NCI-H2107 treated with DMSO at 0.1 percent for 48 hours (cell line): ENCODE data around the gene TLCD1.
"Not testable (repeated sequence)": the region's sequence is repeated elsewhere in the genome, so short reads cannot be mapped to it uniquely, and the experiment has no call there.

Experiments used
- DNase-seq: peaks from one replicate; lab custom pipeline; 2025; ENCODE audit not compliant: unreplicated experiment; lab: John Stamatoyannopoulos, UW

TLCD1 gene

GRCh38 chr17:28747051-28747691 is 21.1 kb upstream of the TLCD1 start:
- DNase-seq, result no peak

DNA sequence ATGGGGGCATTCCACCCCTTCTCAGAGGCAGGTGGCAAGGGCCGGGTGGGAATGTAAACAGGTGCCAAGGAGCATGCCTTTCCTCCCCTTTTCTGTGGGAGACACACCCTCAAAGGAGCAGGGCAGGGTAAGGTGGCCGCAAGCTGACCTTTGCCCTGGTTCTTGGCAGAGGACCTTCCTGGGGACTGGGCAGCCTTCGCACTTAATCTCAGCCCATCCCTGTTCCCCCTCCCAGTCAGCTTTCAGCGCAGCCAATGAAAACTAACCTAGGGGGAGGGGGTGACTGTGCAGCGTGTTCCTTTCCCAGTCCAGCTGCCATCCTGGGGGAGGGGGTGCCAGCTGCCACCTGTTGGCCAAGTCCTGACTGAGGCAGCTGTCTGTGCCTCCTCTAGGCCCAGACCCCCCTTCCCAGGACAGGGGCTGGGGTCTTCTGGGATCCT is 20.6 kb upstream of the TLCD1 start:
- peak; percentile 56 for DNase-seq

DNA sequence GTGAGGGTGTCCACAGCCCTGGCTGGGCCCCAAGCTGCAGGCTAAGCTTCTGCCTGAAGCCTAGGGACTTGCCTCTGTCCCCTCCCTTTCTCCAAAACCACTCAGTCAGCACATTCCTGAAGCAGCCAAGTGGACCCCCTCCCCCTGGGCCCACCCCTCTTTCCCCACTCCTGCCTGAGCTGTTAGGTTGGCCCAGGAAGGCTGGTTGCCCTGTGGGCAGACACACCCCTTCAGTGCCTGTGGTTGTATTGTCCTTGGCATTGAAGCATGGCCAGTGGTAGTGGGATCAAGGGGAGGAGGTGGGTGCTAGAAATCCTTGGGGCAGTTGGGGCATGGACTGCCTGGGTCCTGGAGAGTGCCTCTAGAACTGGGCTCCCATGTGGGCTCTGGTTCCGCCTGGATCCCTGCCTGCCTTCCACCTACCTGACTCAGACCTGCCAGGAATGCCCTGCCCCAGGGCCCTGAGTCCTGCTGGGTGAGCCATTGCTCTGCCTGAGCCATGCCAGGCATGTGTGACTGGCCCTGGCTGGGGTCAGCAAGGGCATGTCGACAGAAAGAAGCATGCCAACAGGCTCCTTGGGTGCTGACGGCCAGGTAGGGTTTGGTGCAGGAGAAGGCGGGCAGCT is 19.9 kb upstream of the TLCD1 start:
- no peak for DNase-seq

GRCh38 chr17:28744972-28745785 is 19.1 kb upstream of the TLCD1 start:
- peak; percentile 24 for DNase-seq

GRCh38 chr17:28744104-28744971 is 18.3 kb upstream of the TLCD1 start:
- no peak for DNase-seq

DNA sequence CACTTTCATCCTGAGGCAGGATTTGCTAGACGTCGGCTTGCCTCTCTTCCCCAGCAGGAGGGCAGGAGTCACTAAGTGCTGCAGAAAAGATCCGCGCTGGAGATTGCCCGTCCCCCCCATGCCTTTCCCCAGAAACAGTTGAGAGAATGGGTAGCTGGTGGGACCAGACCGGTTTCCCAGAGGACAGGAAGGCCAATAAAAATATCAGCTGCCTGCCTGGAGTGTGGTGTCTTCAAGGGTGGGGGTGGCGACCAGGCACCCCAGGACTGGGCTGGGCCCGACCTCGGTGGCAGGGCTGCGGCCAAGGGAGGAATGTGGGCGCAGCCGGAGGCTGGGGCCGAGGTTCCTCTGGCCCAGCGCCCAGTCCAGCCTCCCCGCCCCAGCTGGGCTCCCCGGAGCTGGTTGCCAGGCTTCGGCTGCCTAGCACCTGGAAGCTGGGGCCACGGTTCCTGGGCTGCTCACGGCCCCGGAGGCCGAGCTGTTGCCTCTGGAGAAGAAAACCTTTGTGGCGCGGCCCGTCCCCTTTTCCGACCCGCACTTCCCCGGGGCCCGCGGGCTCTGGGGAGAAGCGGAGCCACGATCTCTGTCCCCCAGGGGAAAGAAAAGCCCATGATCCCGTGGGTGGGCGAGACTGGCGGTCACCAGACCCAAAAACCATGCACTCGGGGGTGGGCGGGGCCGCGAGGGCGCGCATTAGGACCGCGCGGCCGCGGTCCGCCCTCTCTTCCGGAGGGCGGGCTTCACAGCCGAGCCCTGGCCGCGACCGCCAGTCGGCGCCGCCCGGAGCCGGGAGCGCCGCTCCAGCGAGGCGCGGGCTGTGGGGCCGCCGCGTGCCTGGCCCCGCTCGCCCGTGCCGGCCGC is 17.4 kb upstream of the TLCD1 start, which contains the start of gene TRAF4:
TSS of gene TRAF4 (plus strand) at position 769 of the 861 bp plus-strand sequence. CDS start 102 bp downstream, outside the sequence.
- DNase-seq, result peak; percentile 74

DNA sequence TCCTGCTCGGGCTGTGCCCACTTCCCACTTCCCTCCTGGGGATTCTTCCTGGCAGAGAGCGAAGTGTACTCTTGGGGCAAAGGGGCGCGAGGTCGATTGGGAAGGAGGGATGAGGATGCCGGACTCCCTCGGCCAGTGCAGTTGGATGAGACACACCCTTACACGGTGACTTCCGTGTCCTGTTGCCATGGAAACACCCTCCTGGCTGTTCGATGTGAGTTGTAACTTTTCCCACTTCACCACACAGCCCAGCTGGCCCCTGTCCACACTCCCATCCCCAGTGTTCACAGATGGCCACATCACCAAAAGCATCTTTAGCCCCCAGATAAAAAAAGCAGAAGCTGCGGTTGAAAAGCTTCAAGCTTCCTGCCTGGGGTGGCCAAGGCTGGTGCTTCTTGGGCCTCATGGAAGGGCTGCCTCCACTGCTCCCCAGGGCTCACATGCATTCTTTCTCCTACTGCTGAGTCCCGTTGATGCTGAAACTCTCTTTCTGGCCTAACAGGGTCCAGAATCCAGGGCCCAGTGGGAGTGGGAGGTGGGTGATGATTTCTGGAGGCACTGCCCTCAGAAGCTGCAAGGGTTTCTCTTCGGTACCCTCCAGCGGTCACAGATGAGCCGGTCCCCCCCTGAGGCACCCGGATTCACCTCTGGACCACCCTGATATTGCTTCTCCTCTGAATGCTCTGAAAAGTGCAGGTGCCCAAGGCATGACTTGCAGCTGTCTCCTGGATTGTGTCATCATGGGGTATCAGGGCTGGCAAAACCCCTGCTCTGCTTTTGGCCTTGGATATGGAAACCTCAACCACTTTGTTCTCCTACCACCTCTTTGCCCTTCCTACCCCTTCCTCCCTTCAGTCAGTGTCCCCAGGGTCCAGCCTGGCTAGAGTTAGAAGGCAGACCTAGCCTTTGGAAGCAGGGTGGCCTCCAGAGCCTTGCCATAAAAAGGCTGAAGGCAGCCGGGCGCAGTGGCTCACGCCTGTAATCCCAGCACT is 15.6 kb upstream of the TLCD1 start:
- no peak for DNase-seq

GRCh38 chr17:28740406-28741357 is 14.6 kb upstream of the TLCD1 start:
- DNase-seq, result no peak

DNA sequence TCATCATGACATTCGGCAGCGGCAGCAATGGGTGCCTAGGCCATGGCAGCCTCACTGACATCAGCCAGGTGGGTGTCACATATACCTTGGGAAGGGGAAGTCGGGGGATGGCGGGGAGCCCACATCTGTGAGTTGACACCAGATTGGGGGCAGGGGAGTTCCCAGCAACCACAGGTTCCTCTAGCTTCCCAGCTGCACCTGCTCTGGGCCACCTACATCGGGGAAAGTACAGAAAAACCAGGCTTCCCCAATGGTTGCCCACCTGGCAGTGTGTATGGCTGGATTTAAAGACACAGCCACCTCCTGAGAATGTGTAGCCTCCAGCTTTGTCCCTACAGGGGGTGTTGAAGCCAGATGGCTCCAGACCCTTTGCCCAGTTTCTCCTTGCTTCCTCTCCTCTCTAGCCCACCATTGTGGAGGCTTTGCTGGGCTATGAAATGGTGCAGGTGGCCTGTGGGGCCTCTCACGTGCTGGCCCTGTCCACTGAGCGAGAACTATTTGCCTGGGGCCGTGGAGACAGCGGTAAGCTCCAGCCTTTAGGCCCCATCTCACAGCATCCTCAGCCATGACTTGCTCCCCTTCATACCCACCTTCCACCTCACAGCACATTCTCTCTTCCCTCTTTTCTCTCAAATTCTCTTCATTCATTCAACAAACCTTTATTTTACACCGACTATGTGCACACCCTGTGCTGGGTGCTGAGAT is 12.8 kb upstream of the TLCD1 start:
- no peak for DNase-seq

- DNase-seq, result no peak
These were observed 12.0 kb upstream of the TLCD1 start for GRCh38 chr17:28737770-28738679.

GRCh38 chr17:28737316-28737715 is 11.3 kb upstream of the TLCD1 start:
- DNase-seq, result no peak

GRCh38 chr17:28735913-28736769 is 10.1 kb upstream of the TLCD1 start:
- DNase-seq, result not testable (repeated sequence)

DNA sequence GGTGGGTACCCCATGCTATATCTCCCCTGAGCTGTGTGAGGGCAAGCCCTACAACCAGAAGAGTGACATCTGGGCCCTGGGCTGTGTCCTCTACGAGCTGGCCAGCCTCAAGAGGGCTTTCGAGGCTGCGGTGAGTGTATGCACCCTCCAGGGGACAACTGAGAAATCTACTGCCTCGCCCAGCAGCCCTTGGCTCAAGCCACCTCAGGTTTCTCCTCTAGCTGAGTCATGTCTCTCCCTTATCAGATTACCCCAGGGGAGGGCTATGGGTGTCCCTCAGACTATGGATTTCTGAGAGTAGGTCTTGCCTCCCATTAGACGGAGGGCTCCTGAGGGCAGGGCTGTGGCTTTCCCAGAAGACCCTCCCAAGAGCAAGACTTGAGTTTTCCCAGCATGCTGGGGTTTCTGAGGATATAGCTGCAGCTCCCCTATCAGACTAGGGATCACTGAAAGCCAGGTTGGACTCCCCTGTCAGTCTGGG is 9.2 kb upstream of the TLCD1 start:
- DNase-seq, result no peak

GRCh38 chr17:28734712-28735241 is 8.7 kb upstream of the TLCD1 start:
- no peak for DNase-seq

DNA sequence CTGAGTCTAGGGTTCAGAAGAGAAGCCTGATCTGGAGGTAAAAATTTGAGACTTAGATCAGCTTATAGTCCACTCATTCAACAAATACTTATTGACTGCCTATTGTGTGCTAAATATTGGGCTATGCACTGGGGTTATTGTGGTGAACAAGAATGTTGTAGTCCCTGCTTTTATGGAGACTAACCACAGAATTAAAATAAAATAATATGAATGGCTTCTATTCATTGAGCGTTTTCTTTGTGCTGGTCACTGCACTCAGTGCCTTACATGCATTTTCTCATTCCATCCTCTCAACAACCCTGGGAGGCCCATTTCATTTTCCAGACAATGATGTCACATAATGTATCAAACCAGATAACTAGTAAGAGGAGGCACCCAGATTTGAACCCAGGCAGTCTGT is 7.3 kb upstream of the TLCD1 start:
- DNase-seq, result no peak
